ENCODE data around the gene GABBR2.

Gene GABBR2

GRCh38 chr9:98625728-98626127 lies 83.0 kb downstream of the GABBR2 start:
- DNase-seq, result no peak

GRCh38 chr9:98619788-98620187 lies 88.9 kb downstream of the GABBR2 start:
- DNase-seq, result no peak

- DNase-seq, result no peak
Measured at GRCh38 chr9:98615633-98616032, 93.1 kb downstream of the GABBR2 start.

- DNase-seq, result no peak
Measured at GRCh38 chr9:98614941-98615340, 93.8 kb downstream of the GABBR2 start.

GRCh38 chr9:98612061-98612752 lies 96.5 kb downstream of the GABBR2 start:
- DNase-seq, result no peak

GRCh38 chr9:98611319-98611718 lies 97.4 kb downstream of the GABBR2 start:
- DNase-seq, result no peak

- no peak for DNase-seq
Measured at GRCh38 chr9:98610711-98611110, 98.0 kb downstream of the GABBR2 start.

GRCh38 chr9:98610211-98610610 lies 98.5 kb downstream of the GABBR2 start:
- no peak for DNase-seq

- no peak for DNase-seq
Measured at GRCh38 chr9:98609646-98610045, 99.1 kb downstream of the GABBR2 start.

- DNase-seq, result no peak
Measured at GRCh38 chr9:98607787-98608186, 100.9 kb downstream of the GABBR2 start.

- DNase-seq, result no peak
Measured at GRCh38 chr9:98607152-98607551, 101.6 kb downstream of the GABBR2 start.

- DNase-seq, result no peak
Measured at GRCh38 chr9:98606730-98607129, 102.0 kb downstream of the GABBR2 start.

- no peak for DNase-seq
Measured at GRCh38 chr9:98605116-98605515, 103.6 kb downstream of the GABBR2 start.

GRCh38 chr9:98603821-98604383 lies 104.8 kb downstream of the GABBR2 start:
- DNase-seq, result no peak

- no peak for DNase-seq
Measured at GRCh38 chr9:98602839-98603500, 105.8 kb downstream of the GABBR2 start.

GRCh38 chr9:98600631-98601030 lies 108.1 kb downstream of the GABBR2 start:
- no peak for DNase-seq

- DNase-seq, result no peak
Measured at GRCh38 chr9:98599566-98600216, 109.0 kb downstream of the GABBR2 start.

GRCh38 chr9:98598861-98599260 lies 109.9 kb downstream of the GABBR2 start:
- DNase-seq, result no peak

- no peak for DNase-seq
Measured at GRCh38 chr9:98597236-98597771, 111.4 kb downstream of the GABBR2 start.

- no peak for DNase-seq
Measured at GRCh38 chr9:98596486-98596885, 112.2 kb downstream of the GABBR2 start.

GRCh38 chr9:98594546-98595160 lies 114.1 kb downstream of the GABBR2 start:
- DNase-seq, result no peak

GRCh38 chr9:98593354-98594253 lies 115.1 kb downstream of the GABBR2 start:
- no peak for DNase-seq

All from CD4-positive, alpha-beta T cell treated with Interleukin-12 subunit alpha and Interleukin-12 subunit beta, for 1 hour (primary cell).